Fibroblast of mammary gland (primary cell): Measurements from ENCODE around the gene OPA3.
"Not testable (repeated sequence)": the region's sequence is repeated elsewhere in the genome, so short reads cannot be mapped to it uniquely, and the experiment has no call there.

Source experiments
- DNase-seq: peaks from one replicate; pipeline ENCODE4 v3.0.0-alpha.2; 2010; ENCODE audit warnings: low read depth
- H3K4me3 ChIP-seq: 2 replicates; pipeline ENCODE4 v1.5.1; 2011; ENCODE audit warnings: low read depth, mild to moderate bottlenecking, low read length, moderate library complexity; ENCODE audit not compliant: control insufficient read depth
- CTCF ChIP-seq: conservative IDR thresholded peaks from 2 replicates; pipeline ENCODE4 v1.5.1; 2011; ENCODE audit warnings: low read depth, low read length, inconsistent platforms; ENCODE audit not compliant: control insufficient read depth, insufficient read depth

Gene OPA3

DNA sequence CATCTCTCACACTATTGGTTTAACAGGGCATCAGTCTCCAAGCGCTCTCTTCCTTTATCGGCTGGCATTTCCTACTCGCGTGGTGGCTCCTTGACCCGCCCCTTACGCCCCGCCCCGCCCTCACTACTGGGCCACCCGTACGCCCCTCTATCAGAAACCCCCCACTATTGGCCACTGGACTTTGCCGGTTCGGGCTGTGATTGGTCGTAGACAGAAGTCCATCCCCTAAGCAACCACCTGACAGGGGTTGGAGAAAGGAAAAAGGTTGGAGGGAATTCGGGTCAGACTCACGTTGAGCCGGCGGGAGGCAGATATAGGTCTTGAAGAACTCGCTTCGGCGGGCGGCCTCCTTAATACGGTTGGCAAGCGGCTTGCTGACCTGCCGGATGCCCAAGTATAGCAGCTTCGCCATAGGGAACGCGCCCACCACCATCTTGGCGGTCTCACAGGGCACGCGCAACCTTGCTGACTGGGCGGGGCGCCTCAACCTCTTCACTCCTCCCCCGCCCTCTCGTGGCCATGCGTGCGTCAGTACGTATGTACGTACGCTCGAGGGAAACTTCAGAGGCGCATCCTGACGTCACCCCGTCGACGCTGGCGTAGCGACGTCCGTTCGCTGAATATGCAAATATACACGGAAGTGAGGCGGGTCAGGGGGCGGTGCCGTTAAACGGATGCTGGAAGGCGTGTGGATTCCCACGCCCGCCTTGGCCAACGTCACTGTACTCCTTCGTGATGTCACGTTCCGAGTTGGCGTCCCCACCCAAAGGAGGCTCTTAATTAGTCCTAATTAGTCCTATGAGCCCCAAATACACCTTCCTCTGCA is at the start of gene OPA3:
Gene OPA3 (minus strand): TSS at position 471 of the 826 bp plus-strand sequence. CDS start 38 bp downstream, at position 433.
- peak within 1 kb of the TSS; percentile 92 for H3K4me3 ChIP-seq
- TF ChIP-seq CTCF: no peak
- DNase-seq: peak; percentile 100

- TF ChIP-seq CTCF: no peak
- peak; percentile 84 for DNase-seq
- no peak overlapping the region for H3K4me3 ChIP-seq
Measured at GRCh38 chr19:45632468-45633196, 48.0 kb upstream of the OPA3 start.

DNA sequence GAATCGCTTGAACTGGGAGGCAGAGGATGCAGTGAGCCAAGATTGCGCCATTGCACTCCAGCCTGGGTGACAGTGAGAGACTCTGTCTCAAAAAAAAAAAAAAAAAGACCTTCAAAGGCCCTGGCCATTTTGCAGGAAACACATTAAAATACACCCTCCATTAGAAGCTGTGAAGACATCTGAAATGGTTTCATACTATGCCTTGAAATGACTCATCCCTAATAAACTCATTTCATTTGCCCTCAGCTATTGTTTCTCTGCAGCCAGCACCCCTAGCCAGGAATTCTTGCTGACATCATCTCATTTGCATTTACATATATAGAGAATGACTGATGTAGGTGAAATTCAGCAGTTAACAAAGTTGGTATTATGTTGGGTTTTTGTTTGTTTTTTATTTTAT is 45.9 kb upstream of the OPA3 start:
- peak; percentile 91 for DNase-seq
- no peak for TF ChIP-seq CTCF
- no peak overlapping the region for H3K4me3 ChIP-seq

DNA sequence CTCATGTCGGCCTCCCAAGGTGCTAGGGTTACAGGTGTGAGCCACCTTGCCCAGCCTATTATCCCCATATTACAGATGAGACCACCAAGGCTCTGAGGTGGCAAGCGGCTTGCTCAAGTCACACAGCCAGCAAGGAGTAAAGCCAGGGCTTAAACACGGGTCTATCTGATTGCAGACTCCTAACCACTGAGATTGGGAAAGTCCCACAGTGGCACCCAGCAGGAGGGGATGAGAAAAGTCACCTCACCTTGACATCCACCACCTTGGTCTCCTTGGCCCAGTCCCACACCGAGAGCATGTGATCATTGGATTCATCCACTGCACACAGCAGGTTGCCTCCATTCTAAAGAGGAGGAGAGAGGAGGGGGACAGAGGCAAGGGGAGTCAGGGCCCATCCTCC is 45.1 kb upstream of the OPA3 start:
- H3K4me3 ChIP-seq: no peak overlapping the region
- no peak for TF ChIP-seq CTCF
- no peak for DNase-seq

- DNase-seq, H3K4me3 ChIP-seq: not testable (repeated sequence)
Measured at GRCh38 chr19:45628219-45628618, 43.6 kb upstream of the OPA3 start.

GRCh38 chr19:45623984-45624383 is 39.4 kb upstream of the OPA3 start:
- no peak for DNase-seq
- no peak for TF ChIP-seq CTCF
- H3K4me3 ChIP-seq: no peak overlapping the region

DNA sequence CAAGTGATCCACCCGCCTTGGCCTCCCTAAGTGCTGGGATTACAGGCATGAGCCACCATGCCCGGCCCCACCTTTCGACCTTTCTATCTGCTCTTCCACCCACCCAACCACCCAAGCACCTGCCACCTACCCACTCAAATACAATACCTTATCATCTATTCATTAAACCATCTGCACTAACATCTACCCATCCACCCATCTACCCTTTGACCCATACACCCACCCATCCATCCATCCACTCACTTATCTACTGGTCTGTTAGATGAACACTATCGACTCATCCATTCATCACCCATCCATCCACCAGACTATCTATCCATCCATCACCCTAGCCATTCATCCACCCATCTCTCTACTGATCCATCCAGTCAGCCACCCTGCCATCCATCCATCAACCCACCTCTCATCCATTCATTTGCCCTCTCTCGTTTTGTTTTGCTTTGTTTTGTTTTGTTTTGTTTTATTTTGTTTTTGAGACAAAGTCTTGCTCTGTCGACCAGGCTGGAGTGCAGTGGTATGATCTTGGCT is 37.4 kb upstream of the OPA3 start:
- DNase-seq: no peak
- TF ChIP-seq CTCF: no peak
- H3K4me3 ChIP-seq: no peak overlapping the region
